Transverse colon (tissue), 4 donors: ENCODE results near the gene EGLN2.
"Not testable (repeated sequence)": the region's sequence is repeated elsewhere in the genome, so short reads cannot be mapped to it uniquely, and the experiment has no call there.

Experiments
- EP300 ChIP-seq: sonication (generic); formaldehyde crosslinking; IDR thresholded peaks from one replicate; pipeline ENCODE4 v1.6.1; 2017; ENCODE audit warnings: antibody characterized with exemption, low read depth
- POLR2AphosphoS5 ChIP-seq, 3 donors: sonication (generic); formaldehyde crosslinking; IDR thresholded peaks; one replicate each; pipeline ENCODE4 v1.6.1; 2016; ENCODE audit warnings: antibody characterized with exemption in 3 of 3
- TF ChIP-seq, protein P1 (sequence below), 5 experiments: fragments of 200-600 bp in 3 of 5; fragments of 450-650 bp in 2 of 5; sonication (generic) in 3 of 5; IDR thresholded peaks; 1 replicate in 2 of 5; 2 replicates in 3 of 5; pipeline ENCODE4 v1.5.1; 2016 to 2017; ENCODE audit warnings: antibody characterized with exemption in 5 of 5, inconsistent platforms in 3 of 5, mild to moderate bottlenecking in 2 of 5, moderate library complexity in 1 of 5

DNA sequence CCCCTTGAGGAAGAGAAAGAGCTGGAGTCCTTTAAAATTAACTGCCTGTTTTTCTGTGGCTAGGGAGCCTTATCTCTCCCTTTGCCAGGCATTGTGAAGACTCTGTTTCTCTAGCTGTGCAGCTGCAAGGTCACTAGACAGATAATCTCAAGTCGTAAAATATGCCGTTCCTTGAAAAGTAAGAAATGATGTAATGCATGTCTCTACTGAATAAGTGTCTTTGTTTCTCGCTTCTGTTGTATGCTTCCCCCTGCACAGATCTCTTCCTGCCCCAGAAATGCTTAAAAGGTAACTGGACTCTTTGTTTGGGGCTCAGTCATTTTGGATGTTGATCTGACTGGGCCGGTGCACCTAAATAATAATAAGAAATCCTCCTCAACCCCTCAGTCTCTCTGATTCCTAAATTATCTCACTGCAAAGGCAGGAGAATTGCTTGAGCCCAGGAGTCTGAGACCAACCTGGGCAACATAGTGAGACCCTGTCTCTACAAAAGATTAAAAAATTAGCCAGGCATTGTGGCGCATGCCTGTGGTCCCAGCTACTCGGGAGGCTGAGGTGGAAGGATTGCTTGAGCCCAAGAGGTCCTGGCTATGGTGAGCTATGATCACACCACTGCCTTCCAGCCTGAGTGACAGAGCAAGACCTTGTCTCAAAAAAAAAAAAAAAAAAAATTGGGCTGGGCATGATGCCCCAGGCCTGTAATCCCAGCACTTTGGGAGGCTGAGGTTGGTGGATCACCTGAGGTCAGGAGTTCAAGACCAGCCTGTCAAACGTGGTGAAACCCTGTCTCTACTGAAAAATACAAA is 34.9 kb downstream of the EGLN2 start:
- not testable (repeated sequence) for TF ChIP-seq POLR2AphosphoS5 (IDR thresholded peaks at IDR 0.05); EP300
- TF ChIP-seq, protein P1, sequence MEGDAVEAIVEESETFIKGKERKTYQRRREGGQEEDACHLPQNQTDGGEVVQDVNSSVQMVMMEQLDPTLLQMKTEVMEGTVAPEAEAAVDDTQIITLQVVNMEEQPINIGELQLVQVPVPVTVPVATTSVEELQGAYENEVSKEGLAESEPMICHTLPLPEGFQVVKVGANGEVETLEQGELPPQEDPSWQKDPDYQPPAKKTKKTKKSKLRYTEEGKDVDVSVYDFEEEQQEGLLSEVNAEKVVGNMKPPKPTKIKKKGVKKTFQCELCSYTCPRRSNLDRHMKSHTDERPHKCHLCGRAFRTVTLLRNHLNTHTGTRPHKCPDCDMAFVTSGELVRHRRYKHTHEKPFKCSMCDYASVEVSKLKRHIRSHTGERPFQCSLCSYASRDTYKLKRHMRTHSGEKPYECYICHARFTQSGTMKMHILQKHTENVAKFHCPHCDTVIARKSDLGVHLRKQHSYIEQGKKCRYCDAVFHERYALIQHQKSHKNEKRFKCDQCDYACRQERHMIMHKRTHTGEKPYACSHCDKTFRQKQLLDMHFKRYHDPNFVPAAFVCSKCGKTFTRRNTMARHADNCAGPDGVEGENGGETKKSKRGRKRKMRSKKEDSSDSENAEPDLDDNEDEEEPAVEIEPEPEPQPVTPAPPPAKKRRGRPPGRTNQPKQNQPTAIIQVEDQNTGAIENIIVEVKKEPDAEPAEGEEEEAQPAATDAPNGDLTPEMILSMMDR (IDR thresholded peaks at IDR 0.05), result not testable (repeated sequence)
